Upper lobe of left lung (tissue), 6 donors: ENCODE data around the gene DHFR. TPM values are rescaled to one million over a fixed set of nuclear protein-coding genes. Genes with fewer than 3 reads are reported as not detected.
"Not testable (repeated sequence)": the region's sequence is repeated elsewhere in the genome, so short reads cannot be mapped to it uniquely, and the experiment has no call there.

Experiments
- ATAC-seq, 2 donors: fragments of 200-7000 bp; cut with Tn5 transposase; one replicate each; pipeline ENCODE4 v1.9.1; 2022; ENCODE audit warnings: mild to moderate bottlenecking in 2 of 2, moderate library complexity in 2 of 2; ENCODE audit not compliant: low FRiP score in 2 of 2
- DNase-seq, 2 donors: peaks; one replicate each; pipeline ENCODE4 v3.0.0-alpha.2; 2019 to 2020
- H3K27ac ChIP-seq, 4 donors: fragments of 200-600 bp; sonication (generic); one replicate each; pipeline ENCODE4 v1.5.1; 2016 to 2019
- H3K27me3 ChIP-seq, 4 donors: fragments of 200-600 bp; sonication (generic); one replicate each; pipeline ENCODE4 v1.5.1; 2017 to 2019
- H3K36me3 ChIP-seq, 4 donors: fragments of 200-600 bp; sonication (generic); one replicate each; pipeline ENCODE4 v1.5.1; 2016 to 2019
- H3K4me1 ChIP-seq, 4 donors: fragments of 200-600 bp; sonication (generic); one replicate each; pipeline ENCODE4 v1.5.1; 2018 to 2019
- H3K4me3 ChIP-seq, 4 donors: fragments of 200-600 bp; sonication (generic); one replicate each; pipeline ENCODE4 v1.5.1; 2017 to 2019; ENCODE audit warnings: mild to moderate bottlenecking in 2 of 4, moderate library complexity in 1 of 4
- H3K9me3 ChIP-seq, 4 donors: fragments of 200-600 bp; sonication (generic); one replicate each; pipeline ENCODE4 v1.5.1; 2018 to 2019
- CTCF ChIP-seq, 6 experiments: fragments of 450-650 bp in 4 of 6; fragments of 200-600 bp in 2 of 6; sonication (generic) in 2 of 6; IDR thresholded peaks; one replicate each; pipeline ENCODE4 v1.5.1; 2016 to 2019; ENCODE audit warnings: antibody characterized with exemption in 6 of 6
- EP300 ChIP-seq, 4 donors: sonication (generic); formaldehyde crosslinking; IDR thresholded peaks; one replicate each; pipeline ENCODE4 v1.5.1; 2017; ENCODE audit warnings: antibody characterized with exemption in 4 of 4, control low read depth in 2 of 4
- POLR2A ChIP-seq, 4 donors: fragments of 450-650 bp; IDR thresholded peaks; one replicate each; pipeline ENCODE4 v1.5.1; 2016 to 2017; ENCODE audit warnings: antibody characterized with exemption in 4 of 4, mild to moderate bottlenecking in 2 of 4
- POLR2AphosphoS5 ChIP-seq, 2 donors: sonication (generic); formaldehyde crosslinking; IDR thresholded peaks; one replicate each; pipeline ENCODE4 v1.5.1; 2017; ENCODE audit warnings: antibody characterized with exemption in 2 of 2
- WGBS, 2 donors: methylation state at CpG; one replicate each; pipeline ENCODE4 v1.1.5; 2017 to 2018; 5-methylcytosine and 5-hydroxymethylcytosine counted together
- total RNA-seq, 6 donors: library from RNA; depleted of rRNA in 4 of 6; stranded (reverse); fragments of >200 nt in 4 of 6; gene quantifications; one replicate each; pipeline versions ENCODE4 v1.1.0 to v1.2.1, GENCODE V29; 2016 to 2021
- donor health status: DM: no; HTN: no; CAD: no; lungs with moderate emphysema.
- donor health status: DM: no; HTN: yes; CAD: no; lungs with severe emphysema.

The DHFR gene
- total RNA-seq, 6 donors from 2014 or later: 7.3 to 14.1 (median 9.8) TPM

GRCh38 chr5:80668016-80668969, 13.5 kb upstream of the DHFR start:
- 65 to 83% methylated on average over 7 to 14 of the region's 16 CpGs for WGBS, 2 donors
- TF ChIP-seq POLR2A (IDR thresholded peaks at IDR 0.05): peak in 1 of 4 donors; percentile 30
- no peak for TF ChIP-seq CTCF (IDR thresholded peaks at IDR 0.05)
- TF ChIP-seq EP300 (IDR thresholded peaks at IDR 0.05): no peak
- no peak for TF ChIP-seq POLR2AphosphoS5 (IDR thresholded peaks at IDR 0.05)
- Histone ChIP-seq H3K4me1 (peaks cover 0 to 7% (median 2%) of the 10 kb centered on the region in 4 donors), H3K4me3 (peak overlapping the region in 2 of 4 donors; percentile 17 to 40), H3K27ac (peak overlapping the region in 2 of 4 donors; percentile 31 to 71), H3K36me3 (peaks cover 3 to 71% (median 23%) of the 10 kb centered on the region in 4 donors), H3K27me3 (no peaks in the 10 kb centered on the region), H3K9me3 (no peaks in the 10 kb centered on the region)
- peak; percentile 55 to 82 for DNase-seq
- ATAC-seq: peak; percentile 45 to 84

- WGBS, 2 donors: 77 to 86% methylated on average over 4 to 8 of the region's 8 CpGs
- TF ChIP-seq EP300 (IDR thresholded peaks at IDR 0.05) (no peak), CTCF (IDR thresholded peaks at IDR 0.05) (no peak), POLR2AphosphoS5 (IDR thresholded peaks at IDR 0.05) (no peak), POLR2A (IDR thresholded peaks at IDR 0.05) (no peak)
Observed at GRCh38 chr5:80667384-80667783, 12.6 kb upstream of the DHFR start.

GRCh38 chr5:80665057-80665456, 10.3 kb upstream of the DHFR start:
- ATAC-seq (no peak), DNase-seq (no peak)
- Histone ChIP-seq H3K36me3 (peaks cover 0 to 67% (median 17%) of the 10 kb centered on the region in 4 donors), H3K4me3 (no peak overlapping the region), H3K9me3 (no peaks in the 10 kb centered on the region), H3K27ac (no peak overlapping the region), H3K4me1 (peaks cover 0 to 7% (median 2%) of the 10 kb centered on the region in 4 donors), H3K27me3 (no peaks in the 10 kb centered on the region)
- TF ChIP-seq EP300 (IDR thresholded peaks at IDR 0.05): no peak
- no peak for TF ChIP-seq POLR2AphosphoS5 (IDR thresholded peaks at IDR 0.05)
- TF ChIP-seq CTCF (IDR thresholded peaks at IDR 0.05): no peak
- no peak for TF ChIP-seq POLR2A (IDR thresholded peaks at IDR 0.05)
- 90 to 95% methylated on average over 4 of the region's 4 CpGs for WGBS, 2 donors

More at GRCh38 chr5:80667384-80667783, 12.6 kb upstream of the DHFR start:
- peak overlapping the region in 1 of 4 donors; percentile 71 for H3K27ac ChIP-seq
- H3K4me1 ChIP-seq: peaks cover 0 to 7% (median 2%) of the 10 kb centered on the region in 4 donors
- no peaks in the 10 kb centered on the region for H3K9me3 ChIP-seq
- no peaks in the 10 kb centered on the region for H3K27me3 ChIP-seq
- H3K36me3 ChIP-seq: peaks cover 0 to 63% (median 16%) of the 10 kb centered on the region in 4 donors
- DNase-seq (peak in 1 of 2 donors; percentile 42), ATAC-seq (peak in 1 of 2 donors; percentile 16)
- no peak overlapping the region for H3K4me3 ChIP-seq

GRCh38 chr5:80662108-80662507, 7.3 kb upstream of the DHFR start:
- no peaks in the 10 kb centered on the region for H3K27me3 ChIP-seq
- no peak for TF ChIP-seq POLR2A (IDR thresholded peaks at IDR 0.05)
- TF ChIP-seq EP300 (IDR thresholded peaks at IDR 0.05): no peak
- no peak for TF ChIP-seq CTCF (IDR thresholded peaks at IDR 0.05)
- no peak for TF ChIP-seq POLR2AphosphoS5 (IDR thresholded peaks at IDR 0.05)
- 39 to 40% methylated on average over 1 of the region's 1 CpG for WGBS, 2 donors
- no peak for DNase-seq
- H3K9me3 ChIP-seq: no peaks in the 10 kb centered on the region
- ATAC-seq: no peak
- peaks cover 0 to 75% (median 30%) of the 10 kb centered on the region in 4 donors for H3K36me3 ChIP-seq
- H3K4me3 ChIP-seq: no peak overlapping the region
- no peak overlapping the region for H3K27ac ChIP-seq
- no peaks in the 10 kb centered on the region for H3K4me1 ChIP-seq

GRCh38 chr5:80660661-80661060, 5.9 kb upstream of the DHFR start:
- H3K4me3 ChIP-seq, DNase-seq, H3K9me3 ChIP-seq, H3K27me3 ChIP-seq, H3K27ac ChIP-seq, H3K4me1 ChIP-seq, ATAC-seq: not testable (repeated sequence)
- peaks cover 0 to 62% (median 23%) of the 10 kb centered on the region in 4 donors for H3K36me3 ChIP-seq
- WGBS, 2 donors: 89 to 92% methylated on average over 7 of the region's 7 CpGs
